ENCODE measurements around the gene NAIF1.
"Not testable (repeated sequence)": the region's sequence is repeated elsewhere in the genome, so short reads cannot be mapped to it uniquely, and the experiment has no call there.

NAIF1 gene

DNA sequence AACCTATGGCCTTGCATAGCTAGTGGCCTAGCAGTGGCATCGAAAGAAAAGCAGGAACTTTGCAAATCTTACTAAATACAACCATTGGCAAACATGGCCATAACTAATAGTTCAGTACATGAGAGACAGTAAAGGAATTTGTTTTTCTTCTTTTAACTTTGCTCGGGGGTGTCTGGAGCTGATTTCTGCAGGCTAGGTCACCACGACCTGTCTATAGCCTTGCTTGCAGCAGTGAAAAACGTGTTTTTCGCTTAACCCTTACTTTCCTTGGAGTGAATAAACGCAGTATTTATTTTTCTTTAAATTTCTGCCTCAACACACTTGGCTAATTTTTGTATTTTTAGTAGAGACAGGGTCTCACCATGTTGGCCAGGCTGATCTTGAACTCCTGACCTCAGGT is 19.9 kb downstream of the NAIF1 start:
- ChIA-PET CTCF (interaction anchor here (0.8 to 28.2 kb wide), 4 partner anchors 8 to 177 kb away, joined by 3 to 615 read pairs (median 9); no protein-coding TSS in a partner anchor), POLR2A (no interaction called here)
- TF ChIP-seq, protein P1, sequence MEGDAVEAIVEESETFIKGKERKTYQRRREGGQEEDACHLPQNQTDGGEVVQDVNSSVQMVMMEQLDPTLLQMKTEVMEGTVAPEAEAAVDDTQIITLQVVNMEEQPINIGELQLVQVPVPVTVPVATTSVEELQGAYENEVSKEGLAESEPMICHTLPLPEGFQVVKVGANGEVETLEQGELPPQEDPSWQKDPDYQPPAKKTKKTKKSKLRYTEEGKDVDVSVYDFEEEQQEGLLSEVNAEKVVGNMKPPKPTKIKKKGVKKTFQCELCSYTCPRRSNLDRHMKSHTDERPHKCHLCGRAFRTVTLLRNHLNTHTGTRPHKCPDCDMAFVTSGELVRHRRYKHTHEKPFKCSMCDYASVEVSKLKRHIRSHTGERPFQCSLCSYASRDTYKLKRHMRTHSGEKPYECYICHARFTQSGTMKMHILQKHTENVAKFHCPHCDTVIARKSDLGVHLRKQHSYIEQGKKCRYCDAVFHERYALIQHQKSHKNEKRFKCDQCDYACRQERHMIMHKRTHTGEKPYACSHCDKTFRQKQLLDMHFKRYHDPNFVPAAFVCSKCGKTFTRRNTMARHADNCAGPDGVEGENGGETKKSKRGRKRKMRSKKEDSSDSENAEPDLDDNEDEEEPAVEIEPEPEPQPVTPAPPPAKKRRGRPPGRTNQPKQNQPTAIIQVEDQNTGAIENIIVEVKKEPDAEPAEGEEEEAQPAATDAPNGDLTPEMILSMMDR (IDR thresholded peaks at IDR 0.05; ENCODE audit: control extremely low read depth, extremely low read depth, low read depth, missing control alignments): no peak
- DNase-seq (ENCODE audit: extremely low spot score): no peak

DNA sequence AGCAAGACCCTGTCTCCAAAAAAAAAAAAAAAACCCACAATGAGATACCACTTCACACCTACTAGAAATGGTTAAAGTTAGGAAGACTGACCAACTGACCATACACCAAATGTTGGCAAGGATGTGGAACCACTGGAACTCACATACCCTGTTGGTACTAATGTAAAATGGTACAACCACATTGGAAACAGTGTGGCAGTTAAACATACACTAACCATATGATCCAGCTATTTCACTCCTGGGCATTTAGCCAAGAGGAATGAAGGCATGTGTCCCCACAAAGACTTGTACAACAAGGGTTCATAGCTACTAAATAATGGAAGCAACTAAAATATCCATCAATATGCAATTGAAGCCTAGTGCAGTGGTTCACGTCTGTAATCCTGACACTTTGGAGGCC is 21.3 kb downstream of the NAIF1 start:
- CTCF ChIA-PET: interaction anchor here (2.5 to 28.2 kb wide), 2 partner anchors 11 to 95 kb away, joined by 15 to 615 read pairs; no protein-coding TSS in a partner anchor
- POLR2A ChIA-PET: no interaction called here
- no peak for DNase-seq (ENCODE audit: extremely low spot score)
- TF ChIP-seq, protein P1 (IDR thresholded peaks at IDR 0.05; ENCODE audit: control extremely low read depth, extremely low read depth, low read depth, missing control alignments): no peak

DNA sequence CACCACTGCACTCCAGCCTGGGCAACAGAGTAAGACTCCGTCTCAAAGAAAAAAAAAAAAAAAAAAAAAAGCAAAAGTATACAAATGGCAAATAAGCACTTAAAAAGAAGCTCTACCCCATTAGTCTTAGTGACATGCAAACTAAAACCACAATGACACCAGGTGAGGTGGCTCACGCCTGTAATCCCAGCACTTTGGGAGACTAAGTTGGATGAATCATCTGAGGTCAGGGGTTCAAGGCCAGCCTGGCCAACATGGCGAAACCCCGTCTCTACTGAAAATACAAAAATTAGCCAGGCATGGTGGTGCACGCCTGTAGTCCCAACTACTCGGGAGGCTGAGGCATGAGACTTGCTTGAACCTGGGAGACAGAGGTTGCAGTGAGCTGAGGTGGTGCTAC is 21.7 kb downstream of the NAIF1 start:
- DNase-seq (ENCODE audit: extremely low spot score); POLR2A ChIA-PET: not testable (repeated sequence)
- CTCF ChIA-PET: interaction anchor here (2.5 to 28.2 kb wide), 2 partner anchors 10 to 95 kb away, joined by 15 to 615 read pairs; no protein-coding TSS in a partner anchor

DNA sequence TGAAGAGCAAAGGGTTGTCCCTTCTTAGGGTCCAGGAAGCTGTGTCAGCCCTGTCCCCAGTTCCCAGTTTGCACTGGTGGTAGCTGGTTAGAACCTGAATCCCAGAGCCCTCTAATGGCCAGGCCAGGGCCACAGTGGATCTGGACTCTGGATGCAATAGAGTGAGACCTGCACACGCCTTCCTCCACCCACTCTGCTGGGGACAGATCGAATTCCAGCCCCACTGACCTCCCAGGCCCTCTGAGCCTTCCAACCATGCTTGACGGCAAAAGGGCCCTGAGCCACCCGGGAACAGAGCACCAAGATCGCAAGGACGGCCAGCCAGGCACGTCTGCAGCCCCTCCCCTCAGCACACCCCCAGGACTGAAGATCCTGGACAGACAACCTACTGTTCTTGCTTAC is 23.7 kb downstream of the NAIF1 start:
- CTCF ChIA-PET: interaction anchor here (1.0 to 28.2 kb wide), 3 partner anchors 9 to 93 kb away, joined by 4 to 615 read pairs (median 15); no protein-coding TSS in a partner anchor
- POLR2A ChIA-PET: interaction anchor here (0.6 kb wide), 1 partner anchor 20 kb away, joined by 3 read pairs; no protein-coding TSS in a partner anchor
- DNase-seq (ENCODE audit: extremely low spot score): no peak
- TF ChIP-seq, protein P1 (IDR thresholded peaks at IDR 0.05; ENCODE audit: control extremely low read depth, extremely low read depth, low read depth, missing control alignments): no peak

DNA sequence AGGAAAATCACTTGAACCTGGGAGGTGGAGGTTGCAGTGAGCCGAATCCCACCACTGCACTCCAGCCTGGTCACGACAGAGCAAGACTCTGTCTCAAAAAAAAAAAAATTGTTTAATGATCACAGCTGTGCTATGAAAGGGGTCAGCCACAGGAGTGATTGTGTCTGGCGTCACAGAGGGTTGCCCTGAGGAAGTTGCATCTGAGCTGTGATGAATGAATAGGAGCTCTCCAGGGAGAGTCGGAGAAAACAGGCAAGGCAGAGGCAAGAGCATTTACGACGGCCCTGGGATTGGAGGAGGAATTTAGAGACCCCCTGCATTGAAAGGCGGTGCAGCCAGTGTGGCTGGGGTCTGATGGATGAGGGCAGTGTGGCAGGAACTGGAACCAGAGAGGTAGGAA is 25.1 kb downstream of the NAIF1 start:
- TF ChIP-seq, protein P1 (IDR thresholded peaks at IDR 0.05; ENCODE audit: control extremely low read depth, extremely low read depth, low read depth, missing control alignments): no peak
- POLR2A ChIA-PET: no interaction called here
- CTCF ChIA-PET: interaction anchor here (0.7 to 28.2 kb wide), 2 partner anchors 14 to 92 kb away, joined by 3 to 615 read pairs; no protein-coding TSS in a partner anchor

DNA sequence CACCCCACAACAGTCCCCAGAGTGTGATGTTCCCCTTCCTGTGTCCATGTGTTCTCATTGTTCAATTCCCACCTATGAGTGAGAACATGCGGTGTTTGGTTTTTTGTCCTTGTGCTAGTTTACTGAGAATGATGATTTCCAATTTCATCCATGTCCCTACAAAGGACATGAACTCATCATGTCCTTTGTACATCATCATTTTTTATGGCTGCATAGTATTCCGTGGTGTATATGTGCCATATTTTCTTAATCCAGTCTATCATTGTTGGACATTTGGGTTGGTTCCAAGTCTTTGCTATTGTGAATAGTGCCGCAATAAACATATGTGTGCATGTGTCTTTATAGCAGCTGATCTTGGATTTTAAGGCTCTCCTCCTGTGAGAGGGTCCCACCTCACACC is 26.3 kb downstream of the NAIF1 start:
- DNase-seq (ENCODE audit: extremely low spot score); POLR2A ChIA-PET: not testable (repeated sequence)
- CTCF ChIA-PET: interaction anchor here (28.2 kb wide), 1 partner anchor 90 kb away, joined by 615 read pairs; no protein-coding TSS in a partner anchor

More for the DNA sequence above, 25.1 kb downstream of the NAIF1 start:
- DNase-seq (ENCODE audit: extremely low spot score): no peak

DNA sequence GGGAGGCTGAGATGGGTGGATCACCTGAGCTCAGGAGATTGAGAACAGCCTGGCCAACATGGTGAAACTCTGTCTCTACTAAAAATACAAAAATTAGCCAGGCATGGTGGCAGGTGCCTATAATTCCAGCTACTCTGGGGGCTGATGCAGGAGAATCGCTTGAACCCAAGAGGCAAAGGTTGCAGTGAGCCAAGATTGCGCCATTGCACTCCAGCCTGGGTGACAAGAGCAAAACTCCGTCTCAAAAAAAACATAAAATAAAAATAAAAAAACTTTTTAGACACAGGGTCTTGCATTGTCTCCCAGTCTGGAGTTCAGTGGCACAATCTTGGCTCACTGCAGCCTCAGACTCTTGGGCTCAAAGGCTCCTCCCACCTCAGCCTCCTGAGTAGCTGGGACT is 30.6 kb downstream of the NAIF1 start:
- DNase-seq (ENCODE audit: extremely low spot score): not testable (repeated sequence)
- CTCF ChIA-PET: interaction anchor here (0.8 to 28.2 kb wide), 9 partner anchors 9 to 86 kb away, joined by 3 to 615 read pairs (median 13); partner anchors contain the start of genes EEIG1, NAIF1 and SLC25A25
- POLR2A ChIA-PET: interaction anchor here (0.6 kb wide), 1 partner anchor 58 kb away, joined by 3 read pairs; no protein-coding TSS in a partner anchor

DNA sequence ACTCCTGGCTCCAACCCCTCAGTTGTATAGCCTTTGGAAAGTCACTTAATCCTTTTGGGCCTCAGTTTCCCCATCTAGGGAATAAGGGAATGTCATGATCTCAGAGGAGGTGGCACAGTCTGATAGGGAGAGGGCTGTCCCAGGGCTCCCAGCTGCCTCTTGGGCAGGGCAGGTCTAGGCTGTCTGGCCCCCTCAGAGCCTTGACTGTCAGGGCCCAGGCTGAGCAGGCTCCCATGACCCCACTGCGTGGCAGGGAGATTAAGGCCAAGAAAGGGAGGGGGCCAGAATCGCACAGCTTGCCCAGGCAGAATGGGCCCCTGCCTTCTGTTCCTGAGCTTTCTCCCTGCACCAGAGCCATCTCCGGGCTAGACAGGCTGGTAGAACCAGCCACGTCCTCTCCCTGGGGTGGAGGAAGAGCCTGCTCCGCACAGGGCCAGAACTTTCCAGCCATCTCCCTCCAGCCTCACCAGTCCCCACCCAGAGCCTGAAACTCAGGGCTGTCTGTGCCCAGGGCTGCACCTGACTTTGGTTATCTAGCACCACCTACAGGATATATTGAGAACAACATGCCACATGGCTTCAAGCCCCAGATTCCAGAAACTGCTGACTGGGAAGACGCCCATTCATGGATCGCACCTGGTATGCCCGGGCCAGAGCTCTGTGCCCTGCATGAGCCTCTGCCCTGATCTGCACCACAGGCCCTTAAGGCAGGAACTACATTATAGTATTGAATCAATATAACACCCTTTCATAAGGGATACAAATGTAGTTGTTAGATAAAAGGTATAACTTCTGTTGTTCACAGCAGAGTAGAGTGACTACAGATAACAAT is 32.1 kb downstream of the NAIF1 start:
- ChIA-PET POLR2A (no interaction called here), CTCF (interaction anchor here (0.7 to 28.2 kb wide), 55 partner anchors 9 to 1140 kb away, joined by 3 to 615 read pairs (median 5); partner anchors contain the start of genes EEIG1, NAIF1, PIP5KL1 and SLC25A25)

More for the DNA sequence above, 32.1 kb downstream of the NAIF1 start:
- TF ChIP-seq, protein P1 (IDR thresholded peaks at IDR 0.05; ENCODE audit: control extremely low read depth, extremely low read depth, low read depth, missing control alignments): peak; percentile 77
- DNase-seq (ENCODE audit: extremely low spot score): peak; percentile 82
